HepG2 (cell line): ENCODE data around the gene MRM2. TPM values are rescaled to one million over a fixed set of nuclear protein-coding genes. Genes with fewer than 3 reads are reported as not detected.

Source experiments
- ADNP ChIP-seq: sonication (generic); formaldehyde crosslinking; IDR thresholded peaks from 2 replicates; pipeline ENCODE4 v1.4.0; 2020; ENCODE audit warnings: missing genetic modification reagents
- ATAD3A ChIP-seq: sonication (generic); formaldehyde crosslinking; IDR thresholded peaks from 2 replicates; pipeline ENCODE4 v1.4.0; 2020; ENCODE audit warnings: missing genetic modification reagents
- BHLHE40 ChIP-seq: IDR thresholded peaks from 2 replicates; pipeline ENCODE4 v1.6.1; 2011; ENCODE audit warnings: low read length, improper control_type of control experiment
- DMTF1 ChIP-seq: sonication (generic); formaldehyde crosslinking; IDR thresholded peaks from 2 replicates; pipeline ENCODE4 v1.4.0; 2020; ENCODE audit warnings: mild to moderate bottlenecking, missing genetic modification reagents
- IKZF5 ChIP-seq: IDR thresholded peaks from 2 replicates; pipeline ENCODE4 v1.6.1; 2018; ENCODE audit warnings: missing genetic modification reagents, mild to moderate bottlenecking, missing compliant biosample characterization
- MAFF ChIP-seq: IDR thresholded peaks from 2 replicates; pipeline ENCODE4 v1.6.1; 2011; ENCODE audit warnings: low read depth, low read length, improper control_type of control experiment
- MXI1 ChIP-seq: IDR thresholded peaks from 3 replicates; pipeline ENCODE4 v1.6.1; 2012; ENCODE audit warnings: low read depth, low read length, inconsistent platforms, borderline replicate concordance
- POLR2G ChIP-seq: fragments of 200-400 bp; formaldehyde crosslinking; IDR thresholded peaks from 2 replicates; pipeline ENCODE4 v1.6.1; 2018; ENCODE audit warnings: mild to moderate bottlenecking, low read depth, low read length, moderate library complexity
- ZNF235 ChIP-seq: sonication (generic); formaldehyde crosslinking; IDR thresholded peaks from 2 replicates; pipeline ENCODE4 v1.8.1; 2023; ENCODE audit warnings: mild to moderate bottlenecking, missing genetic modification reagents, borderline replicate concordance
- polyA plus RNA-seq, 8 experiments: library from polyadenylated mRNA; depleted of rRNA in 3 of 8; stranded (reverse) in 7 of 8; unstranded in 1 of 8; fragments of >200 nt; fragmentation: Illumina TruSeq in 4 of 8; extraction: Trizol in 4 of 8; gene quantifications; 2 replicates each; pipeline versions ENCODE4 v1.2.1 to v1.2.3, GENCODE V29; 2011 to 2016; ENCODE audit warnings: low read depth in 4 of 8, missing spikeins in 1 of 8, mixed read lengths in 1 of 8; ENCODE audit not compliant: insufficient read depth in 1 of 8
- total RNA-seq, 5 experiments: library from RNA; depleted of rRNA; stranded (reverse); fragments of >200 nt; fragmentation: Illumina TruSeq; extraction: Trizol; gene quantifications; 2 replicates each; pipeline ENCODE4 v1.2.3, GENCODE V29; 2016; ENCODE audit warnings: low read depth in 1 of 5
- TF ChIP-seq, protein P1 (sequence below): sonication (generic); formaldehyde crosslinking; IDR thresholded peaks from 2 replicates; pipeline ENCODE4 v1.9.0; 2022; ENCODE audit warnings: low read depth, missing genetic modification reagents

MRM2 gene
- total and polyA plus RNA-seq, 2 of the 13 experiments (the other 11 are each of a cell fraction or from before 2014, with no cell fraction given) = 13.2 to 34.2 TPM

DNA sequence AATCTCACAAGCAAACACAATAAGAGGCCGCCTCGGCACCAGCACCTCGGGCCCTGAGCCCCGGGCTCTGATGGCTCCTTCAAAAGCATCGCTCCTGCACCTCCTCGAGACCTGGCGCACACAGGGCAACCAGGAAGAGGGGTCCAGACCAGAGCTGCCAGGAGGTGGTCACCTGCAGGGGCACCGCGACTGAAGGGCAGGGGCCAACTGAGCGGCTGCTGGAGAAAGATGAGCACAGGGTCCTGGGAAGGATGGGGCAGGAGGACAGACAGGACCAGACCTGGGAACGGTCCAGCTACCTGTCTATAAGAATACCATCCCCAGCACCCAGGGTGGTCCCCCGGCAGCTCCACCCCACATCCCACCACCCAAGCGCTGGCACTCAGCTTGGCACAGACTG is 30.1 kb downstream of the MRM2 start (continued):
- TF ChIP-seq MXI1 = no peak
- no peak for TF ChIP-seq IKZF5 (CRISPR knock-in tag)
- TF ChIP-seq ATAD3A (CRISPR knock-in tag) = no peak
- no peak for TF ChIP-seq ADNP (CRISPR knock-in tag)
- no peak for TF ChIP-seq BHLHE40
- TF ChIP-seq ZNF235 (CRISPR knock-in tag) = no peak
- no peak for TF ChIP-seq DMTF1 (CRISPR knock-in tag)
- no peak for TF ChIP-seq MAFF
- TF ChIP-seq, protein P1, sequence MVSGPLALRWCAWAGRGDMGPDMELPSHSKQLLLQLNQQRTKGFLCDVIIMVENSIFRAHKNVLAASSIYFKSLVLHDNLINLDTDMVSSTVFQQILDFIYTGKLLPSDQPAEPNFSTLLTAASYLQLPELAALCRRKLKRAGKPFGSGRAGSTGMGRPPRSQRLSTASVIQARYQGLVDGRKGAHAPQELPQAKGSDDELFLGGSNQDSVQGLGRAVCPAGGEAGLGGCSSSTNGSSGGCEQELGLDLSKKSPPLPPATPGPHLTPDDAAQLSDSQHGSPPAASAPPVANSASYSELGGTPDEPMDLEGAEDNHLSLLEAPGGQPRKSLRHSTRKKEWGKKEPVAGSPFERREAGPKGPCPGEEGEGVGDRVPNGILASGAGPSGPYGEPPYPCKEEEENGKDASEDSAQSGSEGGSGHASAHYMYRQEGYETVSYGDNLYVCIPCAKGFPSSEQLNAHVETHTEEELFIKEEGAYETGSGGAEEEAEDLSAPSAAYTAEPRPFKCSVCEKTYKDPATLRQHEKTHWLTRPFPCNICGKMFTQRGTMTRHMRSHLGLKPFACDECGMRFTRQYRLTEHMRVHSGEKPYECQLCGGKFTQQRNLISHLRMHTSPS (CRISPR knock-in tag) = no peak
- no peak for TF ChIP-seq POLR2G
